Kidney epithelial cell (primary cell): ENCODE measurements around the gene SMARCD1. TPM values are rescaled to one million over a fixed set of nuclear protein-coding genes. Genes with fewer than 3 reads are reported as not detected.
A peak's percentile ranks its signal among the peaks of the same experiment; 100 is the strongest.

Experiments used
- DNase-seq: peaks from one replicate; pipeline ENCODE4 v3.0.0-alpha.2; 2010; ENCODE audit warnings: low read depth
- H3K27me3 ChIP-seq: 2 replicates; pipeline ENCODE4 v1.6.0; 2011; ENCODE audit warnings: low read length; ENCODE audit not compliant: control insufficient read depth, insufficient read depth
- H3K36me3 ChIP-seq: 2 replicates; pipeline ENCODE4 v1.5.1; 2011; ENCODE audit warnings: low read length; ENCODE audit not compliant: control insufficient read depth, insufficient read depth
- H3K4me3 ChIP-seq: 2 replicates; pipeline ENCODE4 v1.5.1; 2011; ENCODE audit warnings: low read depth, mild to moderate bottlenecking, control low read depth, low read length
- CTCF ChIP-seq: IDR thresholded peaks from 2 replicates; pipeline ENCODE4 v1.5.1; 2011; ENCODE audit warnings: mild to moderate bottlenecking, moderate library complexity, low read length, control low read depth, inconsistent platforms; ENCODE audit not compliant: insufficient read depth, poor library complexity, severe bottlenecking
- total RNA-seq: library from RNA; depleted of rRNA; stranded (reverse); fragments of >200 nt; gene quantifications from 2 replicates; pipeline ENCODE4 v1.2.3, GENCODE V29; 2015

Gene SMARCD1
- total RNA-seq, 1 donor from 2014 or later: 133 TPM

- Histone ChIP-seq H3K36me3 (no peaks in the 10 kb centered on the region), H3K27me3 (peaks cover 38% of the 10 kb centered on the region), H3K4me3 (no peak overlapping the region)
- DNase-seq: no peak
- no peak for TF ChIP-seq CTCF
Observed at GRCh38 chr12:50052964-50053363, 32.2 kb upstream of the SMARCD1 start.

- H3K27me3 ChIP-seq: peaks cover 38% of the 10 kb centered on the region
- no peak for DNase-seq
- no peaks in the 10 kb centered on the region for H3K36me3 ChIP-seq
- TF ChIP-seq CTCF: no peak
- H3K4me3 ChIP-seq: no peak overlapping the region
Observed at GRCh38 chr12:50053583-50053982, 31.6 kb upstream of the SMARCD1 start.

DNA sequence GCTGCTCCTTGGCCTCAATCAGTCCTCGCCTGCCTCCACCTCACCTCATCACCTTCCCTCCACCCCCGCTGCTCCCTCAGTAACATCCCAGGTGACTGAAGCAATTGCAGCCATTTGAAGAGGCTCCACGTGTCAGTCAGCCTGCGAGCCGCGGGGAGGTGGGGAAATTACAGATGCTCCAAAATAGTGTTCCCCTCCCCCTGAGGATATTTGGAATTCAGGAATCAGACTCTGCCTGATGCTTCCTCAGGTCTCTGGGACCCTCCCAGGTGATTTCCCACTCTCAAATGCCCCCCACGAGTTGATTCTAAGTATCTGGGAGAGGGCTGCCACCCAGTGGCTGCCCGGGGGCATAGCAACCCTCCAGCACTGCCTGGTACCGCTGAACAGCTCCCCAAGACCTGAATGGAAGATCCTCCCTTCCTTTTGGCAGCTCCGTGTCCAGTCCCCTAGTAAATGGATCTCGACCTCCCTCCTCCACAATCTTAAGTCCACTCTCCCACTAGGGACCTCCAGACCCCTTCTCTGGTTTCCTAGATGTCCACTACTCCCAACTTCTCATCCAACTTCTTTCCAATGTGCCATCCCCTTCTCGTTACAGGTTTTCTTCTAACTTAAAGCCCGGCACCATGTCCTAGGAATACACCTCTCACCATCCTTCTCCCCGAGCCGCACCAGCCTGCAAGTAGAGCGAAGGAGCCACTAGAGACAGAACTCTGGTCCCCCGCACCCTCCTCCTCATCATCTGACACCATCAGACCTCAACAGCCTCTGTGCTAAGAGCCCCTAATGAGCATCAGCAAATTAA lies 29.1 kb upstream of the SMARCD1 start:
- Histone ChIP-seq H3K27me3 (peaks cover 28% of the 10 kb centered on the region), H3K36me3 (no peaks in the 10 kb centered on the region), H3K4me3 (no peak overlapping the region)
- TF ChIP-seq CTCF: peak; percentile 99
- DNase-seq: no peak

DNA sequence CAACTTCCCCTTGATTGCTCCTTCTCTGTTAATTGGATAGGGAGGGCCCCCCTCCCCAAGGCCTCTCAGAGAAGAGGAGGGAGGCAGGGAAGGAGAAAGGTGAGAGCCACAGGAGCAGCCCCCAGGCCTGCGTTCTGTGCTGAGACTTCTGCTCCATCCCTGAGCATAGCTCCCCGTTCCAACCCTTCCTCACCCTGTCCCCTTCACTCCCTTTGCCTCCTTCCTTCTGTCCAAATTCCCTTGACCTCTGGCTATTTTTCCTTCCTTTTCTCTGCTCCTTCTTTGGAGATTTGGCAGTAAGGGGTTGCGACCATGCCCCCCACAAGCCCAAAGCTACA lies 28.5 kb upstream of the SMARCD1 start:
- no peak for TF ChIP-seq CTCF
- Histone ChIP-seq H3K4me3 (no peak overlapping the region), H3K36me3 (no peaks in the 10 kb centered on the region), H3K27me3 (peaks cover 23% of the 10 kb centered on the region)
- no peak for DNase-seq

- no peak for TF ChIP-seq CTCF
- H3K36me3 ChIP-seq: no peaks in the 10 kb centered on the region
- no peak for DNase-seq
- H3K27me3 ChIP-seq: peaks cover 19% of the 10 kb centered on the region
- peak within 1 kb of the TSS; percentile 44 for H3K4me3 ChIP-seq
Observed at GRCh38 chr12:50057000-50057841, 27.9 kb upstream of the SMARCD1 start, which contains the start of gene ASIC1. ASIC1 (plus strand) TSS chr12:50057596; CDS start chr12:50058767, 1,171 bp downstream.
